ENCODE measurements around the gene SPATA31D1. TPM values are rescaled to one million over a fixed set of nuclear protein-coding genes. Genes with fewer than 3 reads are reported as not detected.

SPATA31D1 gene
- total RNA-seq, 1 donor from 2014 or later, result not detected

GRCh38 chr9:82024908-82025307 is 36.3 kb downstream of the SPATA31D1 start:
- Histone ChIP-seq H3K27me3 (ENCODE audit: control insufficient read depth, insufficient read depth, low read length) (no peaks in the 10 kb centered on the region), H3K4me3 (ENCODE audit: low read depth, low read length) (no peak overlapping the region), H3K36me3 (ENCODE audit: control insufficient read depth, insufficient read depth, low read length) (no peaks in the 10 kb centered on the region)
- DNase-seq (ENCODE audit: low read depth), result no peak
- no peak for FAIRE-seq
- TF ChIP-seq, protein P1, sequence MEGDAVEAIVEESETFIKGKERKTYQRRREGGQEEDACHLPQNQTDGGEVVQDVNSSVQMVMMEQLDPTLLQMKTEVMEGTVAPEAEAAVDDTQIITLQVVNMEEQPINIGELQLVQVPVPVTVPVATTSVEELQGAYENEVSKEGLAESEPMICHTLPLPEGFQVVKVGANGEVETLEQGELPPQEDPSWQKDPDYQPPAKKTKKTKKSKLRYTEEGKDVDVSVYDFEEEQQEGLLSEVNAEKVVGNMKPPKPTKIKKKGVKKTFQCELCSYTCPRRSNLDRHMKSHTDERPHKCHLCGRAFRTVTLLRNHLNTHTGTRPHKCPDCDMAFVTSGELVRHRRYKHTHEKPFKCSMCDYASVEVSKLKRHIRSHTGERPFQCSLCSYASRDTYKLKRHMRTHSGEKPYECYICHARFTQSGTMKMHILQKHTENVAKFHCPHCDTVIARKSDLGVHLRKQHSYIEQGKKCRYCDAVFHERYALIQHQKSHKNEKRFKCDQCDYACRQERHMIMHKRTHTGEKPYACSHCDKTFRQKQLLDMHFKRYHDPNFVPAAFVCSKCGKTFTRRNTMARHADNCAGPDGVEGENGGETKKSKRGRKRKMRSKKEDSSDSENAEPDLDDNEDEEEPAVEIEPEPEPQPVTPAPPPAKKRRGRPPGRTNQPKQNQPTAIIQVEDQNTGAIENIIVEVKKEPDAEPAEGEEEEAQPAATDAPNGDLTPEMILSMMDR (IDR thresholded peaks at IDR 0.05; ENCODE audit: insufficient read depth, low read length, severe bottlenecking), result no peak

- H3K27me3 ChIP-seq (ENCODE audit: control insufficient read depth, insufficient read depth, low read length), result no peaks in the 10 kb centered on the region
- FAIRE-seq (peak; percentile 90), DNase-seq (ENCODE audit: low read depth) (peak; percentile 86)
- no peak overlapping the region for H3K4me3 ChIP-seq (ENCODE audit: low read depth, low read length)
- no peaks in the 10 kb centered on the region for H3K36me3 ChIP-seq (ENCODE audit: control insufficient read depth, insufficient read depth, low read length)
- TF ChIP-seq, protein P1 (IDR thresholded peaks at IDR 0.05; ENCODE audit: insufficient read depth, low read length, severe bottlenecking), result no peak
These were observed 43.1 kb downstream of the SPATA31D1 start for GRCh38 chr9:82031538-82032280.

GRCh38 chr9:82034956-82035731 is 46.6 kb downstream of the SPATA31D1 start:
- FAIRE-seq (no peak), DNase-seq (ENCODE audit: low read depth) (no peak)
- H3K36me3 ChIP-seq (ENCODE audit: control insufficient read depth, insufficient read depth, low read length), result no peaks in the 10 kb centered on the region
- TF ChIP-seq, protein P1 (IDR thresholded peaks at IDR 0.05; ENCODE audit: insufficient read depth, low read length, severe bottlenecking), result no peak
- no peaks in the 10 kb centered on the region for H3K27me3 ChIP-seq (ENCODE audit: control insufficient read depth, insufficient read depth, low read length)
- no peak overlapping the region for H3K4me3 ChIP-seq (ENCODE audit: low read depth, low read length)

DNA sequence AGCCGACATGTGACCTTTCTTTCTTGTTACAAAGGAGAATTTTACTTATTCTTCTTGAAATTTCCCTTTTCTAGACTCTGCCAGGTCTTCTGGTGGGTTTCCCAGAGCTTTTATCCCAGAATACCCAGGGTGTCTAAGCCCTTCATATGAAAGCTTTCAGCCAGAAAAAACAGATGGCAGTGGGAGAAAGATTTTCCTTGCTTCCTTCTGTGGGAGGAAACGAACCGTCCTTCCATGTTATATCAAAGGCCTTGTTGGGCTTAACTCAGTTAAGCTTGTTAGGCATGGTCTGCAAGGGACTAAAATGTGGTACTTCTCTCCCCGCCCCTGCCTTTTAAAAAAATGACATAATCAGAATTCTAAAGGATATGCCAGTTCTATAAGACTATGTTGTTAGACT is 47.5 kb downstream of the SPATA31D1 start:
- no peaks in the 10 kb centered on the region for H3K27me3 ChIP-seq (ENCODE audit: control insufficient read depth, insufficient read depth, low read length)
- FAIRE-seq (no peak), DNase-seq (ENCODE audit: low read depth) (no peak)
- TF ChIP-seq, protein P1 (IDR thresholded peaks at IDR 0.05; ENCODE audit: insufficient read depth, low read length, severe bottlenecking), result no peak
- H3K36me3 ChIP-seq (ENCODE audit: control insufficient read depth, insufficient read depth, low read length), result no peaks in the 10 kb centered on the region
- no peak overlapping the region for H3K4me3 ChIP-seq (ENCODE audit: low read depth, low read length)

- H3K27me3 ChIP-seq (ENCODE audit: control insufficient read depth, insufficient read depth, low read length), result no peaks in the 10 kb centered on the region
- TF ChIP-seq, protein P1 (IDR thresholded peaks at IDR 0.05; ENCODE audit: insufficient read depth, low read length, severe bottlenecking), result no peak
- FAIRE-seq (no peak), DNase-seq (ENCODE audit: low read depth) (no peak)
- no peaks in the 10 kb centered on the region for H3K36me3 ChIP-seq (ENCODE audit: control insufficient read depth, insufficient read depth, low read length)
- H3K4me3 ChIP-seq (ENCODE audit: low read depth, low read length), result no peak overlapping the region
These were observed 48.6 kb downstream of the SPATA31D1 start for GRCh38 chr9:82037126-82037525.

Data from bronchial epithelial cell (primary cell).